ENCODE results near the gene PDGFC. TPM values are rescaled to one million over a fixed set of nuclear protein-coding genes. Genes with fewer than 3 reads are reported as not detected.
A peak's percentile ranks its signal among the peaks of the same experiment; 100 is the strongest.

PDGFC gene
- total and polyA plus RNA-seq, 2 of the 13 experiments (the other 11 are each of a cell fraction or from before 2014, with no cell fraction given) = 4.6 to 9.1 TPM

DNA sequence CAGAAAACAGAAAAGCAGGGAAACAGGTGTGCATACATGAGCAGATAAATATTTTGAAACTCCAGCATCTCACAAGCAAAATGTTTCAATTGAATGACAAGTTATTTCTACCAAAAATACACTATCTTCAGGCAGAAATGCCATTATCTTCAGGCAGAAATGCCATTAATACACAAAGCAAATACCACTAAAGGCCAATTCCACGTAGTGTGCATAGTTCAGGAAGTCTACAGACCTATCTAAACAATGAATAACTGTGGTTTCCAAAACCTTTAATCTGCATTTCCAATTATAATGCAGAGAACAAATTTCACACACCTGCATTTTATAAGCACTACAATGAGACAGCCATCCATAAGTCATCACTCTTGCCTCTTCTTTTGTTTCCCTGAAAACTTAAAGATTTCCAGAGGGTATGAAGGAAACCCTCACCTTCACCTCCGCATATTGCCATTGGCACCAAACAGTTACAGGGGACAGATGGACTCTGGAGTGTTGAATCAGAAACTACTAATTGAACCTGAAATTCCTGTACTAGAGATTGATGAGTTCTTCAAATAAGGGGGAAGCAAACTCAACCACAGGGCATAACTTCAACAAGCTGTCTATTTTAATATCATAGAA lies 179.0 kb downstream of the PDGFC start (continued):
- TF ChIP-seq, protein P1, sequence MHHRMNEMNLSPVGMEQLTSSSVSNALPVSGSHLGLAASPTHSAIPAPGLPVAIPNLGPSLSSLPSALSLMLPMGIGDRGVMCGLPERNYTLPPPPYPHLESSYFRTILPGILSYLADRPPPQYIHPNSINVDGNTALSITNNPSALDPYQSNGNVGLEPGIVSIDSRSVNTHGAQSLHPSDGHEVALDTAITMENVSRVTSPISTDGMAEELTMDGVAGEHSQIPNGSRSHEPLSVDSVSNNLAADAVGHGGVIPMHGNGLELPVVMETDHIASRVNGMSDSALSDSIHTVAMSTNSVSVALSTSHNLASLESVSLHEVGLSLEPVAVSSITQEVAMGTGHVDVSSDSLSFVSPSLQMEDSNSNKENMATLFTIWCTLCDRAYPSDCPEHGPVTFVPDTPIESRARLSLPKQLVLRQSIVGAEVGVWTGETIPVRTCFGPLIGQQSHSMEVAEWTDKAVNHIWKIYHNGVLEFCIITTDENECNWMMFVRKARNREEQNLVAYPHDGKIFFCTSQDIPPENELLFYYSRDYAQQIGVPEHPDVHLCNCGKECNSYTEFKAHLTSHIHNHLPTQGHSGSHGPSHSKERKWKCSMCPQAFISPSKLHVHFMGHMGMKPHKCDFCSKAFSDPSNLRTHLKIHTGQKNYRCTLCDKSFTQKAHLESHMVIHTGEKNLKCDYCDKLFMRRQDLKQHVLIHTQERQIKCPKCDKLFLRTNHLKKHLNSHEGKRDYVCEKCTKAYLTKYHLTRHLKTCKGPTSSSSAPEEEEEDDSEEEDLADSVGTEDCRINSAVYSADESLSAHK (CRISPR knock-in tag; IDR thresholded peaks at IDR 0.05; ENCODE audit: borderline replicate concordance) = no peak
- TF ChIP-seq RFX1 (IDR thresholded peaks at IDR 0.05) = no peak
- TF ChIP-seq PAWR (CRISPR knock-in tag; IDR thresholded peaks at IDR 0.05; ENCODE audit: borderline replicate concordance) = no peak
- no peak for TF ChIP-seq ZNF460 (CRISPR knock-in tag; IDR thresholded peaks at IDR 0.05; ENCODE audit: borderline replicate concordance)
- no peak for TF ChIP-seq NCOA5 (CRISPR knock-in tag; IDR thresholded peaks at IDR 0.05)
- TF ChIP-seq, protein P2, sequence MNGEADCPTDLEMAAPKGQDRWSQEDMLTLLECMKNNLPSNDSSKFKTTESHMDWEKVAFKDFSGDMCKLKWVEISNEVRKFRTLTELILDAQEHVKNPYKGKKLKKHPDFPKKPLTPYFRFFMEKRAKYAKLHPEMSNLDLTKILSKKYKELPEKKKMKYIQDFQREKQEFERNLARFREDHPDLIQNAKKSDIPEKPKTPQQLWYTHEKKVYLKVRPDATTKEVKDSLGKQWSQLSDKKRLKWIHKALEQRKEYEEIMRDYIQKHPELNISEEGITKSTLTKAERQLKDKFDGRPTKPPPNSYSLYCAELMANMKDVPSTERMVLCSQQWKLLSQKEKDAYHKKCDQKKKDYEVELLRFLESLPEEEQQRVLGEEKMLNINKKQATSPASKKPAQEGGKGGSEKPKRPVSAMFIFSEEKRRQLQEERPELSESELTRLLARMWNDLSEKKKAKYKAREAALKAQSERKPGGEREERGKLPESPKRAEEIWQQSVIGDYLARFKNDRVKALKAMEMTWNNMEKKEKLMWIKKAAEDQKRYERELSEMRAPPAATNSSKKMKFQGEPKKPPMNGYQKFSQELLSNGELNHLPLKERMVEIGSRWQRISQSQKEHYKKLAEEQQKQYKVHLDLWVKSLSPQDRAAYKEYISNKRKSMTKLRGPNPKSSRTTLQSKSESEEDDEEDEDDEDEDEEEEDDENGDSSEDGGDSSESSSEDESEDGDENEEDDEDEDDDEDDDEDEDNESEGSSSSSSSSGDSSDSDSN (CRISPR knock-in tag; IDR thresholded peaks at IDR 0.05) = no peak
- TF ChIP-seq, protein P3, sequence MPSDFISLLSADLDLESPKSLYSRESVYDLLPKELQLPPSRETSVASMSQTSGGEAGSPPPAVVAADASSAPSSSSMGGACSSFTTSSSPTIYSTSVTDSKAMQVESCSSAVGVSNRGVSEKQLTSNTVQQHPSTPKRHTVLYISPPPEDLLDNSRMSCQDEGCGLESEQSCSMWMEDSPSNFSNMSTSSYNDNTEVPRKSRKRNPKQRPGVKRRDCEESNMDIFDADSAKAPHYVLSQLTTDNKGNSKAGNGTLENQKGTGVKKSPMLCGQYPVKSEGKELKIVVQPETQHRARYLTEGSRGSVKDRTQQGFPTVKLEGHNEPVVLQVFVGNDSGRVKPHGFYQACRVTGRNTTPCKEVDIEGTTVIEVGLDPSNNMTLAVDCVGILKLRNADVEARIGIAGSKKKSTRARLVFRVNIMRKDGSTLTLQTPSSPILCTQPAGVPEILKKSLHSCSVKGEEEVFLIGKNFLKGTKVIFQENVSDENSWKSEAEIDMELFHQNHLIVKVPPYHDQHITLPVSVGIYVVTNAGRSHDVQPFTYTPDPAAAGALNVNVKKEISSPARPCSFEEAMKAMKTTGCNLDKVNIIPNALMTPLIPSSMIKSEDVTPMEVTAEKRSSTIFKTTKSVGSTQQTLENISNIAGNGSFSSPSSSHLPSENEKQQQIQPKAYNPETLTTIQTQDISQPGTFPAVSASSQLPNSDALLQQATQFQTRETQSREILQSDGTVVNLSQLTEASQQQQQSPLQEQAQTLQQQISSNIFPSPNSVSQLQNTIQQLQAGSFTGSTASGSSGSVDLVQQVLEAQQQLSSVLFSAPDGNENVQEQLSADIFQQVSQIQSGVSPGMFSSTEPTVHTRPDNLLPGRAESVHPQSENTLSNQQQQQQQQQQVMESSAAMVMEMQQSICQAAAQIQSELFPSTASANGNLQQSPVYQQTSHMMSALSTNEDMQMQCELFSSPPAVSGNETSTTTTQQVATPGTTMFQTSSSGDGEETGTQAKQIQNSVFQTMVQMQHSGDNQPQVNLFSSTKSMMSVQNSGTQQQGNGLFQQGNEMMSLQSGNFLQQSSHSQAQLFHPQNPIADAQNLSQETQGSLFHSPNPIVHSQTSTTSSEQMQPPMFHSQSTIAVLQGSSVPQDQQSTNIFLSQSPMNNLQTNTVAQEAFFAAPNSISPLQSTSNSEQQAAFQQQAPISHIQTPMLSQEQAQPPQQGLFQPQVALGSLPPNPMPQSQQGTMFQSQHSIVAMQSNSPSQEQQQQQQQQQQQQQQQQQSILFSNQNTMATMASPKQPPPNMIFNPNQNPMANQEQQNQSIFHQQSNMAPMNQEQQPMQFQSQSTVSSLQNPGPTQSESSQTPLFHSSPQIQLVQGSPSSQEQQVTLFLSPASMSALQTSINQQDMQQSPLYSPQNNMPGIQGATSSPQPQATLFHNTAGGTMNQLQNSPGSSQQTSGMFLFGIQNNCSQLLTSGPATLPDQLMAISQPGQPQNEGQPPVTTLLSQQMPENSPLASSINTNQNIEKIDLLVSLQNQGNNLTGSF (CRISPR knock-in tag; IDR thresholded peaks at IDR 0.05) = no peak
- TF ChIP-seq EP300 (IDR thresholded peaks at IDR 0.05; ENCODE audit: low read depth in 2 of 2, low read length in 2 of 2) = peak in 1 of 2 experiments; percentile 59; a peak in 2 of 4 replicates
- no peak for TF ChIP-seq EP300 (CRISPR knock-in tag; IDR thresholded peaks at IDR 0.05; ENCODE audit: borderline replicate concordance)
- TF ChIP-seq ZNF589 (CRISPR knock-in tag; conservative IDR thresholded peaks at IDR 0.05) = no peak
- TF ChIP-seq TEAD3 (CRISPR knock-in tag; optimal IDR thresholded peaks at IDR 0.05; ENCODE audit: borderline replicate concordance) = peak; percentile 59
- TF ChIP-seq SIN3B (IDR thresholded peaks at IDR 0.05; ENCODE audit: low read length) = no peak
- no peak for TF ChIP-seq HNRNPK (IDR thresholded peaks at IDR 0.05; ENCODE audit: low read depth, low read length, poor library complexity, severe bottlenecking)
- no peak for TF ChIP-seq KLF11 (CRISPR knock-in tag; IDR thresholded peaks at IDR 0.05)
- TF ChIP-seq FOXA1 (IDR thresholded peaks at IDR 0.05) = no peak
- 0 out of 2 replicates have a peak, but pooled peaks have one; percentile 34 for TF ChIP-seq FOXA1 (CRISPR knock-in tag; IDR thresholded peaks at IDR 0.05)
- TF ChIP-seq SRF (IDR thresholded peaks at IDR 0.05; ENCODE audit: low read depth, low read length) = no peak
- TF ChIP-seq ASH2L (IDR thresholded peaks at IDR 0.05; ENCODE audit: insufficient read length, low read depth, low read length) = peak; percentile 51
- no peak for TF ChIP-seq ELF4 (CRISPR knock-in tag; IDR thresholded peaks at IDR 0.05; ENCODE audit: borderline replicate concordance)
- no peak for TF ChIP-seq ZBTB1 (CRISPR knock-in tag; IDR thresholded peaks at IDR 0.05; ENCODE audit: borderline replicate concordance)
- no peak for TF ChIP-seq TAF1 (CRISPR knock-in tag; IDR thresholded peaks at IDR 0.05)
- TF ChIP-seq ZNF224 (CRISPR knock-in tag; IDR thresholded peaks at IDR 0.05) = no peak

Data from HepG2 (cell line).